Measurements from ENCODE around the gene KCNIP3. TPM values are rescaled to one million over a fixed set of nuclear protein-coding genes. Genes with fewer than 3 reads are reported as not detected.
"Not testable (repeated sequence)": the region's sequence is repeated elsewhere in the genome, so short reads cannot be mapped to it uniquely, and the experiment has no call there.

Gene KCNIP3
- total and polyA plus RNA-seq, 4 donors: 1.8 to 2.7 (median 2.1) TPM

DNA sequence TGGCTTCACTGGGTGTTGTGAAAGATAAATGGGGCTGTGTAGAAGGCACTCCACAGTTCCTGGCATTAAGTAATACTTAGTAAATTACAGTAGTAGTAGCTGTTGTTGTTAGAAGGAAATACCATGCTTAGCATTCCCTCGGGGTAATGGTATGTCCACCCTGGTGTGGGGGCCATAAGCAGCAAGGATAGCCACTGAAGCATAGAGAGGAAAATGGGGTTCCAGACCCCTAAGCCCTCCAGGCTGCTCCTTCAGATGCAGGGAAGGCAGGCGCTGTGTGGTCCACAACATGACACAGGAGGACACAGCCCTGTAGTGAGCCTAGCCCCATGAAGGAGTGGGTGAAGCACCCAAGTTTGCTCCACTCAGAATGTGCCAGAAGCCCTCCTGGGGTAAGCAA lies 136.8 kb downstream of the KCNIP3 start:
- 84 to 100% methylated on average over 1 to 2 of the region's 2 CpGs for WGBS, 2 donors
- not testable (repeated sequence) for H3K36me3 ChIP-seq (ENCODE audit: control insufficient read depth in 4 of 4, insufficient read depth in 4 of 4, low read length in 4 of 4); H3K9ac ChIP-seq (ENCODE audit: insufficient read depth in 1 of 2, low read length in 2 of 2); H3K4me3 ChIP-seq; ATAC-seq (ENCODE audit: insufficient read depth, low FRiP score); H3K27me3 ChIP-seq (ENCODE audit: control insufficient read depth in 3 of 3, insufficient read depth in 3 of 3, low read length in 2 of 3); DNase-seq; H3K9me3 ChIP-seq (ENCODE audit: control insufficient read depth in 4 of 4, insufficient read depth in 3 of 4, low read length in 3 of 4); H3K4me1 ChIP-seq (ENCODE audit: control insufficient read depth in 5 of 5, insufficient read depth in 5 of 5, low read length in 5 of 5)
- H3K27ac ChIP-seq (ENCODE audit: low read depth in 1 of 2, low read length in 1 of 2): peak overlapping the region in 1 of 2 donors; percentile 75

DNA sequence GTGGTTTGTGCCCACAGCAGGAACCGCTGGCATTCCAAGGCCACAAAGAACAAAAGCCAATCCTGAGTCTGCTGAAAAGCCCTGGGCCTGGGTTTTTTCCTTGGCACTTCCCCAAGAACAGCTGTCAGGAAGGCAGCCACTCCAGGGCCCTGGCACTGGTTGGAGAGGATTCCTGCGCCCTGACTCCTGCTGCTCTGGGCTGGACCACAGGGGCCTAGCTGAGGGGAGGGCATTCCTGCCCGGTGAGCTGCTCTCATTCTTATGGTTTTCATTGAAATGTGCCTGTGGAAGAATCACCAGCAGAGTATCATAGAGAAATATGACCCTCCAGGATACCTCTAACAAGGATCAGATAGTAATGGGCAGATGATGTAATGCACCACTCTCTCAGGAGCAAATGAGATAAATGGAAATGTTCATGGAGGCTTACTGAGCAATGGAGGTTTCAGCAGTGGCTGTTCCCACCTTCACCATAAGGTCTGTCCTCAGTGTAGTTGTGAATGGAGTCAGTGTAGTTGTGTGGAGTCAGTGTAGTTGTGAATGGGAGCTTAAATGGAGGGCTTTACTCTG lies 137.4 kb downstream of the KCNIP3 start:
- H3K27ac ChIP-seq (ENCODE audit: low read depth in 1 of 2, low read length in 1 of 2); H3K9ac ChIP-seq (ENCODE audit: insufficient read depth in 1 of 2, low read length in 2 of 2); H3K4me3 ChIP-seq; DNase-seq; H3K27me3 ChIP-seq (ENCODE audit: control insufficient read depth in 3 of 3, insufficient read depth in 3 of 3, low read length in 2 of 3); H3K4me1 ChIP-seq (ENCODE audit: control insufficient read depth in 5 of 5, insufficient read depth in 5 of 5, low read length in 5 of 5); H3K36me3 ChIP-seq (ENCODE audit: control insufficient read depth in 4 of 4, insufficient read depth in 4 of 4, low read length in 4 of 4); H3K9me3 ChIP-seq (ENCODE audit: control insufficient read depth in 4 of 4, insufficient read depth in 3 of 4, low read length in 3 of 4): not testable (repeated sequence)
- 46 to 83% methylated on average over 2 of the region's 3 CpGs for WGBS, 2 donors
- ATAC-seq (ENCODE audit: insufficient read depth, low FRiP score): peak; percentile 84

DNA sequence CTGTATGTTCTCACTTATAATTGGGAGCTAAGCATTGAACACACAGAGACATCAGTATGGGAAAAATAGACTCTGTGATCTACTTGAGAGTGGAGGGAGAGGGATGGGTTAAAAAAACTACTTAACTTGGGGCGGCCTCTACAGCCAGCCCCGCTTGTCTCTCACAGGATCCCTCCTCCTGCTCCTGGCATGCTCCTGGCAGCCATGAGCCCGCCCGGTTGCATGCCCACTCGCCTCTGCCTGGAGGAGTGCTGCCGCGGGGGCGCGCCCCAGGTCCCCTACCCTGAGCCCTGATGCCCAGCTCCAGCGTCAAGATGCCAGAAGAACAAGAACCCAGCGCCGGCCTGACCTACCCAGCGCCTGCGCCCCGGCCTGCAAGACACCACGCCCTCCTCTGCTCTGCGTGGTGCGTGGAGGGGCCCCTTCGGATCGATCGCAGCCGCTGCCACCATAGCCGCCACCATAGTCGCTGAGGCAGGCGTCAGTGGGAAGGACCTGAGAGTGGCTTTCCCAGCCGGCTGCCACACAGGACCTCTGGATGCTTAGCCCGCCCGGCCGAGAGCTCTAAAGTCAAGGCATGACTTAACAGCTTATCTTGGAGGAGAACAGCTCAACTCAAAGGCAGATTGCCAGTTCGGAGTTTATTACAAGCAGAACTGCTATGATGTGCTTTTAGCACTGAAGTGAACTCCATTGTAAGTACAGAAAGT lies 138.2 kb downstream of the KCNIP3 start:
- not testable (repeated sequence) for H3K36me3 ChIP-seq (ENCODE audit: control insufficient read depth in 4 of 4, insufficient read depth in 4 of 4, low read length in 4 of 4); H3K9ac ChIP-seq (ENCODE audit: insufficient read depth in 1 of 2, low read length in 2 of 2); H3K9me3 ChIP-seq (ENCODE audit: control insufficient read depth in 4 of 4, insufficient read depth in 3 of 4, low read length in 3 of 4); DNase-seq; H3K27ac ChIP-seq (ENCODE audit: low read depth in 1 of 2, low read length in 1 of 2); H3K4me3 ChIP-seq; H3K27me3 ChIP-seq (ENCODE audit: control insufficient read depth in 3 of 3, insufficient read depth in 3 of 3, low read length in 2 of 3); H3K4me1 ChIP-seq (ENCODE audit: control insufficient read depth in 5 of 5, insufficient read depth in 5 of 5, low read length in 5 of 5)
- peak; percentile 38 for ATAC-seq (ENCODE audit: insufficient read depth, low FRiP score)
- no CpG with 5 or more reads among the region's 30 CpGs for WGBS, 2 donors

Other genes with a start within 250 kb of the KCNIP3 start
- 10 to 100 TPM; 45.8 to 74.5 TPM for gene MRPS5, start 175.5 kb upstream of the KCNIP3 start, total RNA-seq
- 10 to 100 TPM; 54.8 to 75.7 TPM for gene MRPS5, start 175.5 kb upstream of the KCNIP3 start, polyA plus RNA-seq
- gene ZNF514, start 137.5 kb upstream of the KCNIP3 start, total RNA-seq: 10 to 100 TPM; 18.9 to 38.4 TPM
- gene ZNF514, start 137.5 kb upstream of the KCNIP3 start, polyA plus RNA-seq: 1 to 10 TPM; 5.0 to 6.8 TPM
- gene ZNF2, start 131.5 kb upstream of the KCNIP3 start, total RNA-seq: 1 to 10 TPM; 4.4 to 4.7 TPM
- 1 to 10 TPM; 1.8 TPM for gene ZNF2, start 131.5 kb upstream of the KCNIP3 start, polyA plus RNA-seq
- gene ZNF892, start 89.8 kb upstream of the KCNIP3 start, total RNA-seq: 1 to 10 TPM; 2.7 to 7.0 TPM
- under 1 TPM; 0.24 to 0.50 TPM for gene ZNF892, start 89.8 kb upstream of the KCNIP3 start, polyA plus RNA-seq
- gene PROM2, start 22.9 kb upstream of the KCNIP3 start, total RNA-seq: 10 to 100 TPM in 1 of 2 donors, 1 to 10 TPM in 1; 5.5 to 11.5 TPM
- gene PROM2, start 22.9 kb upstream of the KCNIP3 start, polyA plus RNA-seq: 1 to 10 TPM; 4.1 to 4.9 TPM
- gene FAHD2A, start 105.4 kb downstream of the KCNIP3 start, total RNA-seq: 10 to 100 TPM; 20.8 to 38.3 TPM
- gene FAHD2A, start 105.4 kb downstream of the KCNIP3 start, polyA plus RNA-seq: 10 to 100 TPM; 12.6 to 18.3 TPM
- not detected for gene TRIM43B, start 187.4 kb downstream of the KCNIP3 start, total RNA-seq
- not detected for gene TRIM43B, start 187.4 kb downstream of the KCNIP3 start, polyA plus RNA-seq